Uterus (tissue), 4 donors: ENCODE measurements around the gene TXNRD2. TPM values are rescaled to one million over a fixed set of nuclear protein-coding genes. Genes with fewer than 3 reads are reported as not detected.

Experiments
- DNase-seq, 2 donors: peaks; one replicate each; pipeline ENCODE4 v3.0.0-alpha.2; 2019 to 2020
- H3K27ac ChIP-seq, 2 donors: fragments of 200-600 bp; sonication (generic); 1 replicate in 1 of 2; 2 replicates in 1 of 2; pipeline ENCODE4 v1.5.1; 2016 to 2018
- H3K27me3 ChIP-seq, 2 donors: fragments of 200-600 bp; sonication (generic); one replicate each; pipeline ENCODE4 v1.5.1; 2018 to 2019; ENCODE audit warnings: control low read depth in 1 of 2
- H3K36me3 ChIP-seq, 2 donors: fragments of 200-600 bp; sonication (generic); one replicate each; pipeline ENCODE4 v1.5.1; 2019; ENCODE audit warnings: control low read depth in 1 of 2
- H3K4me1 ChIP-seq, 2 donors: fragments of 200-600 bp; sonication (generic); one replicate each; pipeline ENCODE4 v1.5.1; 2018 to 2019; ENCODE audit warnings: control low read depth in 1 of 2
- H3K4me3 ChIP-seq, 2 donors: fragments of 200-600 bp; sonication (generic); 1 replicate in 1 of 2; 2 replicates in 1 of 2; pipeline ENCODE4 v1.5.1; 2018 to 2019; ENCODE audit warnings: mild to moderate bottlenecking in 1 of 2
- H3K9me3 ChIP-seq, 2 donors: fragments of 200-600 bp; sonication (generic); one replicate each; pipeline ENCODE4 v1.5.1; 2019; ENCODE audit warnings: control low read depth in 1 of 2
- POLR2A ChIP-seq, 2 donors: fragments of 450-650 bp; IDR thresholded peaks; one replicate each; pipeline ENCODE4 v1.6.1; 2016; ENCODE audit warnings: antibody characterized with exemption in 2 of 2, mild to moderate bottlenecking in 1 of 2, moderate library complexity in 1 of 2
- intact Hi-C: fragments of 100-400 bp; cut with DNase I; formaldehyde crosslinking; loops from one replicate; pipeline ENCODE4 v1.15.1; 2023; ENCODE audit warnings: low total_unique reads
- total RNA-seq, 4 donors: library from RNA; depleted of rRNA in 3 of 4; stranded (reverse); fragments of >200 nt in 3 of 4; gene quantifications; one replicate each; pipeline versions ENCODE4 v1.1.0 to v1.2.4, GENCODE V29; 2014 to 2023
- TF ChIP-seq, protein P1 (sequence below), 4 experiments: fragments of 200-600 bp in 2 of 4; fragments of 450-650 bp in 2 of 4; sonication (generic) in 2 of 4; IDR thresholded peaks; one replicate each; pipeline ENCODE4 v1.5.1; 2016 to 2019; ENCODE audit warnings: antibody characterized with exemption in 4 of 4, mild to moderate bottlenecking in 2 of 4, moderate library complexity in 1 of 4
- donor health status: DM: yes; HTN: yes; CAD: no.

The TXNRD2 gene
- total RNA-seq, 4 donors from 2014 or later = 14.7 to 48.9 (median 25.6) TPM

DNA sequence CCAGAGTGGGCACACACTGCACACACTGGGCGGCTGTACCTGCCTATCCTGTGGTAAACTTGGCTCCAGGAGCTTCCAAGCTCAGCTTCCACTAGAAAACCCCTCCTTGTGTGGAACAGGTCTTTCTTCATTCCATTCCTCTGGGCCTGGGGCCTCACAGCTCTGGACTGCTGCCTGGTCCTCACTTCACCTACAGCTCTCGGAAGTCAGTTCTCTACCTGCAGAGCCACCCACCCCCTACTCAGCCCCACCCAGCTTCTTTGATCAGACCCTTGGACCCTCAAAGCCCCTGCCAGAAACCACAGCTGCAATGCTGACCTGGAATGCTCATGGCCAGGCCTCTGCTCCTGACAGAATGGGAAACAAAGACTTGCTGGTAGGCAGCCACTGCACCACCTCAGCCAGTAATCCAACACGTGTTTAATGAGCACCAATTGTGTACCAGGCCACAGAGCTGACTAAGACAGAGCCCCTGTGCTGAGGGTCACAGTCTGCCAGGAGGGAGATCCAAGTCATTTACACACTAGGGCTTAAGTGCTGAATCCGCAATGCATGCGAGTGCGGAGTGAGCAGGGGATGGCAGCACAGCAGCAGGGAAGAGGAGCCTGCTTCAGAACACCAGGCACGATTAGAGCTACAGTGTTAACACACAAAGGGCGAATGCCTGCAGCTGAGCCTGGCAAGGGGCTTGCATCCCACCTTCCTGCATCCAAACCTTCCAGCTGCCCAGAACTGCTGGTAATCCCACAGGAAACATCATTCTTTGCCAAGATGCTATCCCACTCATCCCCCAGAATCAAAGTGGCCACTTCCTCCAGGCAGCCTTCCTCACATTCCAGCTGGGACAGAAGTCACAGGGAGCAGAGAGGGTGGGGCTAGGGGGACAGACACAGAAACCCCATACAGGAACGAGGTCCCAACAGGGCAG lies 91.5 kb downstream of the TXNRD2 start:
- Histone ChIP-seq H3K27ac (no peak overlapping the region), H3K4me1 (peaks cover 0 to 12% of the 10 kb centered on the region in 2 donors), H3K36me3 (no peaks in the 10 kb centered on the region), H3K4me3 (no peak overlapping the region), H3K9me3 (no peaks in the 10 kb centered on the region), H3K27me3 (no peaks in the 10 kb centered on the region)
- intact Hi-C loops = no loop called here
- TF ChIP-seq, protein P1, sequence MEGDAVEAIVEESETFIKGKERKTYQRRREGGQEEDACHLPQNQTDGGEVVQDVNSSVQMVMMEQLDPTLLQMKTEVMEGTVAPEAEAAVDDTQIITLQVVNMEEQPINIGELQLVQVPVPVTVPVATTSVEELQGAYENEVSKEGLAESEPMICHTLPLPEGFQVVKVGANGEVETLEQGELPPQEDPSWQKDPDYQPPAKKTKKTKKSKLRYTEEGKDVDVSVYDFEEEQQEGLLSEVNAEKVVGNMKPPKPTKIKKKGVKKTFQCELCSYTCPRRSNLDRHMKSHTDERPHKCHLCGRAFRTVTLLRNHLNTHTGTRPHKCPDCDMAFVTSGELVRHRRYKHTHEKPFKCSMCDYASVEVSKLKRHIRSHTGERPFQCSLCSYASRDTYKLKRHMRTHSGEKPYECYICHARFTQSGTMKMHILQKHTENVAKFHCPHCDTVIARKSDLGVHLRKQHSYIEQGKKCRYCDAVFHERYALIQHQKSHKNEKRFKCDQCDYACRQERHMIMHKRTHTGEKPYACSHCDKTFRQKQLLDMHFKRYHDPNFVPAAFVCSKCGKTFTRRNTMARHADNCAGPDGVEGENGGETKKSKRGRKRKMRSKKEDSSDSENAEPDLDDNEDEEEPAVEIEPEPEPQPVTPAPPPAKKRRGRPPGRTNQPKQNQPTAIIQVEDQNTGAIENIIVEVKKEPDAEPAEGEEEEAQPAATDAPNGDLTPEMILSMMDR (IDR thresholded peaks at IDR 0.05) = no peak
- TF ChIP-seq POLR2A (IDR thresholded peaks at IDR 0.05) = no peak
- DNase-seq = no peak

DNA sequence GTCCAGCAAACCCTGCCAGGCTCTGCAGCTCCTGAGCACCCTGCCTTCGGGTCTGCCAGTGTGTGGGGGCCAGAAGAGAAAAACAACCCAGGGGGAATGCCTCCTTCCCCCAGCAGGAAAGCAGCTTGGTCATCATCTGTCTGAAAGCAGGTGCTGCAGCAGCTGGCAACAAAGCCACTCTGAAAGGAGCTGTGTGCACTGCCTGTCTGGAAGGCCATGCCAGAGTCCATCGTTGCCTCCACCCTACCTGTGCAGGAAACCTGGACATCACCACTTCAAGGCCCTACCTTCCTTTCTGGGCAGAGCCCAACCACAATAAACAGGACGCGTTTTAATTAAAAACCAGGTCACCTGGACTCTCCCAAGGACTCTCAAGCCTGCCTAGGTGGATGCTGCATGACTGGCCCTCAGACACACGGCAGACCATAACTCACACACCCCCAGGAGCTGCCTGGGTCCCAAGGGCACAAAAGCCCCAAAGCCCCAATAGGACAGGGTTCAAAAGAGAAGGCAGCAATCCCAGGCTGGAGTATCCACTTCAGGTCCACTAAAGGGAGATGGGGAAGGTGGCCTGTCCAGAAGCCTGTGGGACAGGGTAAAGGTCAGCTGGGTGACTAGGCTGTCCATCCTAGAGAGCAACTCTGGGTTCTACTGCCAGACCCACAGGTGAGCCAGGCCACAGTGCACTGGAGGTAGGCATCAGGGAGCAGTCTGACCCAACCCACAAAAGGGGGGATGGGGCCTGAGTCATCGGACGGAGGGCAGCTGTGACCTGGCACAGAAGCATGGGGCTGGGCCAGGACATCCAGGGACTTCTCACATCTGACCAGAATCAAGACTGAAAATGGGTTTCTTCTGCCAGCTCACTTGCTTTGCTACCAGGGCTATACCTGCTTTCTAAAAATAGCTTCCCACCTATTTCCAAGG lies 93.1 kb downstream of the TXNRD2 start:
- Histone ChIP-seq H3K4me3 (no peak overlapping the region), H3K4me1 (peaks cover 0 to 11% of the 10 kb centered on the region in 2 donors), H3K27me3 (no peaks in the 10 kb centered on the region), H3K9me3 (no peaks in the 10 kb centered on the region), H3K36me3 (no peaks in the 10 kb centered on the region), H3K27ac (no peak overlapping the region)
- DNase-seq = no peak
- TF ChIP-seq, protein P1 (IDR thresholded peaks at IDR 0.05) = no peak
- TF ChIP-seq POLR2A (IDR thresholded peaks at IDR 0.05) = no peak
- intact Hi-C loops = no loop called here

DNA sequence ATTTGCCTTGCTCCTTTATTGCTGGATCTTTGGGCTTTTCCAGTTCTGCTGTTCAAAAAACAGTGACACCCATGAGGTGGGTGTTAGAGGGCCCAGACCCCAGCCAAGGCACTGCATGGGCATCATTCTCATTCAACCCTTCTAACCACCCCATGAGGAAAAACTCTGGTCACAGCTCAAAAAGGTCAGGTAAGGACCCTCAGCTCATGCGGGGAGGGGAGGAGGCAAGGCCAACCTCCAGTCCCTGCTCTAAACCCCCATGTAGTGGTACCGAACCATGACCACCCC lies 94.3 kb downstream of the TXNRD2 start:
- TF ChIP-seq, protein P1 (IDR thresholded peaks at IDR 0.05) = no peak
- TF ChIP-seq POLR2A (IDR thresholded peaks at IDR 0.05) = no peak
- H3K27ac ChIP-seq = no peak overlapping the region

DNA sequence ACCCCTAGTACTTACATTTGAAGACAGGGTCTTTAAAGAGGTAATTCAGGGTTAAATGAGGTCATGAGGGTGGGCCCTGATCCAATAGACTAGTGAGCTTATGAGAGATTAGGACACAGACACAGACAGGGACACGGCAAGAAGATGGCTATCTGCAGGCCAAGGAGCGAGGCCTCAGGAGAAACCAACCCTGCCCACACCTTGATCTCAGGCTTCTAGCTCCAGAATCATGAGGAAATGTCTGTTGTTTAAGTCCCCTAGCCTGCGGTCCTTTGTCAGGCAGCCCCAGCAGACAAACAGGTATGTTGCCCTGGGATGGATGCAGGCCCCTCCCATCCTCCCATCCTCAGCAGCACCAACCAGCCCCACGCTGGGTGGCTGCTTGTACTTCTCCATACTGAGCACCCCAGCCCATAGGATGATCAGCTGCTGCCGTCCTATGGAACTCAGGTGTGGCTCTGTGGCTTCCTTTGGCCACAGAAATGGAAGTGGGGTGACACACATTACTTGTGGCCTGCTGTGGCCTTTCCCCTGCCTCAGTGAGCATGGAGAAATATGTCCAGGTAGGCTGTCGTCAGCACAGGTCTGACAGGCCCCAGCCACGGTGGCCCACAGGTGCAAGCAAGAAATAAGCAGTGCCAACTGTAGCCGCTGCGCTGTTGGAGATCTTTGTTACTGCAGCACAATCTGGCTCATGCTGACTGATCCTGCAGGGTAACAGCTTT lies 94.8 kb downstream of the TXNRD2 start:
- Histone ChIP-seq H3K27me3 (no peaks in the 10 kb centered on the region), H3K27ac (no peak overlapping the region), H3K4me1 (no peaks in the 10 kb centered on the region), H3K9me3 (no peaks in the 10 kb centered on the region), H3K4me3 (no peak overlapping the region), H3K36me3 (no peaks in the 10 kb centered on the region)
- DNase-seq = no peak
- TF ChIP-seq, protein P1 (IDR thresholded peaks at IDR 0.05) = no peak
- TF ChIP-seq POLR2A (IDR thresholded peaks at IDR 0.05) = no peak
- intact Hi-C loops = no loop called here

More for the DNA sequence above, 94.3 kb downstream of the TXNRD2 start:
- H3K36me3 ChIP-seq = no peaks in the 10 kb centered on the region
- H3K9me3 ChIP-seq = no peaks in the 10 kb centered on the region
- intact Hi-C loops = no loop called here
- no peak for DNase-seq
- H3K27me3 ChIP-seq = no peaks in the 10 kb centered on the region
- H3K4me3 ChIP-seq = no peak overlapping the region
- no peaks in the 10 kb centered on the region for H3K4me1 ChIP-seq
